A673 (cell line): ENCODE data around the gene MORF4L2. TPM values are rescaled to one million over a fixed set of nuclear protein-coding genes. Genes with fewer than 3 reads are reported as not detected.

ENCODE experiments used
- Bru-seq: library from RNA; stranded (reverse); fragments of 400-500 nt; gene quantifications from one replicate; lab custom pipeline; 2021; lab: Mats Ljungman, UMichigan
- BruChase-seq, 2 experiments: library from RNA; stranded (reverse); fragments of 400-500 nt; gene quantifications; one replicate each; lab custom pipeline; 2021; lab: Mats Ljungman, UMichigan
- BruUV-seq: library from RNA; stranded (reverse); fragments of 400-500 nt; replicated peaks from 2 replicates; lab custom pipeline; 2021; lab: Mats Ljungman, UMichigan
- CTCF ChIA-PET: fragments of 300-600 bp; sonication (Branson Sonifier 250); formaldehyde crosslinking; loops from one replicate; lab custom pipeline; 2022; ENCODE audit warnings: antibody characterized with exemption; lab: Charles Lee
- POLR2A ChIA-PET: fragments of 300-600 bp; sonication (Branson Sonifier 250); formaldehyde crosslinking; loops from one replicate; lab custom pipeline; 2022; ENCODE audit warnings: antibody characterized with exemption; ENCODE audit not compliant: low non-redundant PET; lab: Charles Lee
- DNase-seq: peaks from one replicate; pipeline ENCODE4 v3.0.0-alpha.2; 2015; ENCODE audit warnings: low spot score
- H3K27ac ChIP-seq: fragments of 200-600 bp; sonication (generic); 2 replicates; pipeline ENCODE4 v1.5.1; 2016; ENCODE audit warnings: mixed run types, low read depth, mild to moderate bottlenecking, mixed read lengths, antibody characterized with exemption, low read length; ENCODE audit not compliant: poor library complexity, severe bottlenecking
- H3K27me3 ChIP-seq: fragments of 200-600 bp; sonication (generic); replicated peaks from 2 replicates; pipeline ENCODE4 v1.6.1; 2017; ENCODE audit warnings: mixed run types, low read depth, mild to moderate bottlenecking, mixed read lengths, antibody characterized with exemption, low read length; ENCODE audit not compliant: insufficient read depth, poor library complexity
- H3K36me3 ChIP-seq: fragments of 200-600 bp; sonication (generic); 2 replicates; pipeline ENCODE4 v1.6.1; 2016; ENCODE audit warnings: mixed run types, mild to moderate bottlenecking, mixed read lengths, antibody characterized with exemption, low read length; ENCODE audit not compliant: insufficient read depth, poor library complexity, severe bottlenecking
- H3K4me1 ChIP-seq: fragments of 200-600 bp; sonication (generic); 2 replicates; pipeline ENCODE4 v1.6.1; 2017; ENCODE audit warnings: mixed run types, mild to moderate bottlenecking, mixed read lengths, antibody characterized with exemption, low read length; ENCODE audit not compliant: insufficient read depth, poor library complexity, severe bottlenecking
- H3K4me3 ChIP-seq: fragments of 200-600 bp; sonication (generic); 2 replicates; pipeline ENCODE4 v1.5.1; 2016; ENCODE audit warnings: low read depth, mixed run types, mild to moderate bottlenecking, mixed read lengths, low read length; ENCODE audit not compliant: poor library complexity, severe bottlenecking
- H3K9me3 ChIP-seq: fragments of 200-600 bp; sonication (generic); 2 replicates; pipeline ENCODE4 v1.6.1; 2016; ENCODE audit warnings: mixed run types, low read depth, mild to moderate bottlenecking, mixed read lengths, antibody characterized with exemption, low read length; ENCODE audit not compliant: poor library complexity, severe bottlenecking
- EZH2 ChIP-seq: fragments of 200-600 bp; sonication (generic); IDR thresholded peaks from 2 replicates; pipeline ENCODE4 v1.6.1; 2017; ENCODE audit warnings: borderline replicate concordance, low read depth, mild to moderate bottlenecking, mixed read lengths, antibody characterized with exemption, low read length; ENCODE audit not compliant: poor library complexity, severe bottlenecking
- intact Hi-C: fragments of 100-400 bp; cut with micrococcal nuclease; formaldehyde crosslinking; loops from one replicate; pipeline ENCODE4 v1.10.0; 2022; ENCODE audit not compliant: unreplicated experiment
- long read RNA-seq: library from polyadenylated mRNA; stranded (forward); transcript quantifications from one replicate; pipeline ENCODE4 v2.0.0, GENCODE V29; 2022
- total RNA-seq: library from RNA; stranded (reverse); gene quantifications from 2 replicates; pipeline ENCODE4 v1.2.3, GENCODE V29; 2021
- TF ChIP-seq, protein P1 (sequence below): fragments of 300-800, 200-600 bp; sonication (generic); conservative IDR thresholded peaks from 2 replicates; pipeline ENCODE4 v1.5.1; 2017; ENCODE audit warnings: low read depth, mild to moderate bottlenecking, antibody characterized with exemption, low read length, moderate library complexity, mixed read lengths

The MORF4L2 gene, protein sequence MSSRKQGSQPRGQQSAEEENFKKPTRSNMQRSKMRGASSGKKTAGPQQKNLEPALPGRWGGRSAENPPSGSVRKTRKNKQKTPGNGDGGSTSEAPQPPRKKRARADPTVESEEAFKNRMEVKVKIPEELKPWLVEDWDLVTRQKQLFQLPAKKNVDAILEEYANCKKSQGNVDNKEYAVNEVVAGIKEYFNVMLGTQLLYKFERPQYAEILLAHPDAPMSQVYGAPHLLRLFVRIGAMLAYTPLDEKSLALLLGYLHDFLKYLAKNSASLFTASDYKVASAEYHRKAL
- 450 and 473 TPM in 2 replicates for total RNA-seq
- Bru-seq, nascent RNA: percentile 98 among the genes with signal in this experiment
- percentile 99 among the genes with signal in this experiment for BruChase-seq, experiment 1, labeled RNA remaining after a 2-hour chase
- BruChase-seq, experiment 2, labeled RNA remaining after a 6-hour chase: percentile 99 among the genes with signal in this experiment
- long read RNA-seq, transcript MORF4L2-203 (4 exons, 1,983 nt): minor isoform, 203 of 590 reads
- long read RNA-seq, transcript MORF4L2-206 (4 exons, 1,965 nt): minor isoform, 10 of 590 reads
- long read RNA-seq, transcript MORF4L2-215 (4 exons, 451 nt): major isoform, 216 of 590 reads
- long read RNA-seq, transcript MORF4L2-209 (5 exons, 869 nt): minor isoform, 40 of 590 reads
- long read RNA-seq, partial matches to known transcripts: 7 of 590 reads
- long read RNA-seq, other reads (novel, unspliced or antisense): 87 of 590 reads

DNA sequence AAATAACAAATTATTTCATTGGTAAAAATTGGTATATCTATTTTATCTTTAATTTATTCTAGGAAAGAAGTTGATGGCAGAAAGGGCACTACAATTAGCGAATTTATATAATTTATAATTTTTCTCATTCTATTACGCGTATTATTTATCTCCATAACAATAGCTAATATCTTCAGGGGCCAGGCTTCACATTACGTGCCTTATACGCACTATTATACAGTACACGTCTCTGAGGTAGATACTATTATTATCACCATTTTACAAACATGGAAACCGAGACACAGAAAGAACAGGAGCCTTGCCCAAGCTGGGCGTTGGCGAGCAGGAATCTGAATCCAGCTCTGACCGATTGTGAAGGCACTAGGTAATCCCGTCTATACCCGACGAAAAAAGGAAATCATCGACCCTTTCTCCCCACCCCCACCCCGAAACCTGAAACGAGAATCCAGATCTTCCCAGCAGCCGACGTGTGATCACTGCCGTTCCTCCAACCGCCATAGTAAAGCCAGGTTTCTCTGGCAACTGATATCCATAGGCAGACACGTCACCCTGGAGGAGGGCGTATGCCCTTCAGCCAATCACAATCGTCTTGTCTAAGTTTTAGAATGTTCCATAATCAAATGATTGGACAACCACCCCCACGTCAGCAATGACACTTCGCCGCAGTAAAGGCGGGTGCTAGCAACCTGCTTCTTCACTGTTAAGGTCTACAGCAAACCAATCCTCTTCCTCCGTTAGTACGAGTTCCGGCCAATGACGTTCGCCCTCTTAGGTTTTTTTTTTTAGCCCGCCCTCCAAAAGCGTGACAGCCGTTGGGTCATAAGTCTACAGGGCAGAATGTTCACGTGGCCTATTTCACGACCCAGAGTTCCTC lies at the start of gene MORF4L2:
Gene MORF4L2, minus strand, starts transcription at position 501 of the 874 bp plus-strand sequence. CDS start 9,672 bp downstream, outside the sequence.
- peak within 1 kb of the TSS; percentile 96 for H3K27ac ChIP-seq
- H3K27me3 ChIP-seq: no peaks in the 10 kb centered on the region
- peak within 1 kb of the TSS; percentile 70 for H3K4me3 ChIP-seq
- peaks cover 37% of the 10 kb centered on the region for H3K36me3 ChIP-seq
- BruUV-seq: TSS peak; percentile 77
- intact Hi-C loops: loop anchor here (5.0 kb wide), 2 partner anchors 59 to 451 kb away; partner anchors contain the start of gene TCEAL1
- no peak for TF ChIP-seq EZH2
- TF ChIP-seq, protein P1, sequence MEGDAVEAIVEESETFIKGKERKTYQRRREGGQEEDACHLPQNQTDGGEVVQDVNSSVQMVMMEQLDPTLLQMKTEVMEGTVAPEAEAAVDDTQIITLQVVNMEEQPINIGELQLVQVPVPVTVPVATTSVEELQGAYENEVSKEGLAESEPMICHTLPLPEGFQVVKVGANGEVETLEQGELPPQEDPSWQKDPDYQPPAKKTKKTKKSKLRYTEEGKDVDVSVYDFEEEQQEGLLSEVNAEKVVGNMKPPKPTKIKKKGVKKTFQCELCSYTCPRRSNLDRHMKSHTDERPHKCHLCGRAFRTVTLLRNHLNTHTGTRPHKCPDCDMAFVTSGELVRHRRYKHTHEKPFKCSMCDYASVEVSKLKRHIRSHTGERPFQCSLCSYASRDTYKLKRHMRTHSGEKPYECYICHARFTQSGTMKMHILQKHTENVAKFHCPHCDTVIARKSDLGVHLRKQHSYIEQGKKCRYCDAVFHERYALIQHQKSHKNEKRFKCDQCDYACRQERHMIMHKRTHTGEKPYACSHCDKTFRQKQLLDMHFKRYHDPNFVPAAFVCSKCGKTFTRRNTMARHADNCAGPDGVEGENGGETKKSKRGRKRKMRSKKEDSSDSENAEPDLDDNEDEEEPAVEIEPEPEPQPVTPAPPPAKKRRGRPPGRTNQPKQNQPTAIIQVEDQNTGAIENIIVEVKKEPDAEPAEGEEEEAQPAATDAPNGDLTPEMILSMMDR: no peak
- CTCF ChIA-PET: interaction anchor here (0.7 to 1.1 kb wide), 2 partner anchors 16 to 56 kb away, joined by 5 to 7 read pairs; no protein-coding TSS in a partner anchor
- peaks cover 6% of the 10 kb centered on the region for H3K4me1 ChIP-seq
- no peaks in the 10 kb centered on the region for H3K9me3 ChIP-seq
- DNase-seq: peak; percentile 96
- POLR2A ChIA-PET: no interaction called here

DNA sequence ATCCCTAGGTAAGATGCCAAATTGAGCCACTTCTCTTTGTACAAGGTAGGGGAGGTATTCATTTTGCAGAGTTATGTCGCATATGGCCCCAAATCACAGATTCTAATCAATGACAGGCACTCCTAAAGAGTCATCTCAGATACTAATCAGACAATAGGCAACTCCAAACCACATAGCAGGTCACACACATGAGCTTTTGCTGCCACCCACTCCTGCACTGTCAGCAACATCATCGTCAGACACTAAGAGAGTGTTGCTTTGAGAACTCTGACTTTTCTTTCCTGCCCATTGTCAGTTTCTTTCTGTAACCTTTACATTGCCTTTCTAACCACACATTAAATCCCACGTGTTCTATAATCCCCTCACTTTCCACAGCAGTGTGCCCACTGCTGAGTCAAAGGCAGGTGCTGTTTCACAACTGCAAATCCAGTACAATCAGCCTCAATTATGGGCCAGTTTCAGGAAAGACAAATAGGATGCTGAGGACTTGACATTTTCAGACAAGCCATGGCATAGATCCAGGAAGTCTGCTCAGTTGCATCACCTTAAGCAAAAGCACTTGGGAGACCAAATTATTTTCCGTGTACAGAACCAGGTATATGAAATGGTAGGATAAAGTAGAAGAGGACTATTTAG lies 47.7 kb upstream of the MORF4L2 start:
- no peaks in the 10 kb centered on the region for H3K36me3 ChIP-seq
- intact Hi-C loops: no loop called here
- BruUV-seq: no TSS peak
- POLR2A ChIA-PET: no interaction called here
- H3K27ac ChIP-seq: no peak overlapping the region
- H3K9me3 ChIP-seq: no peaks in the 10 kb centered on the region
- DNase-seq: no peak
- CTCF ChIA-PET: no interaction called here
- TF ChIP-seq, protein P1: no peak
- no peak for TF ChIP-seq EZH2
- H3K4me3 ChIP-seq: no peak overlapping the region
- H3K4me1 ChIP-seq: no peaks in the 10 kb centered on the region
- no peaks in the 10 kb centered on the region for H3K27me3 ChIP-seq
